GM10847 (cell line): Measurements from ENCODE around the gene LDLRAP1.

Source experiments
- POLR2A ChIP-seq: IDR thresholded peaks from 2 replicates; pipeline ENCODE4 v1.6.1; 2011; ENCODE audit not compliant: insufficient read length; ENCODE audit errors: extremely low read depth

LDLRAP1 gene

DNA sequence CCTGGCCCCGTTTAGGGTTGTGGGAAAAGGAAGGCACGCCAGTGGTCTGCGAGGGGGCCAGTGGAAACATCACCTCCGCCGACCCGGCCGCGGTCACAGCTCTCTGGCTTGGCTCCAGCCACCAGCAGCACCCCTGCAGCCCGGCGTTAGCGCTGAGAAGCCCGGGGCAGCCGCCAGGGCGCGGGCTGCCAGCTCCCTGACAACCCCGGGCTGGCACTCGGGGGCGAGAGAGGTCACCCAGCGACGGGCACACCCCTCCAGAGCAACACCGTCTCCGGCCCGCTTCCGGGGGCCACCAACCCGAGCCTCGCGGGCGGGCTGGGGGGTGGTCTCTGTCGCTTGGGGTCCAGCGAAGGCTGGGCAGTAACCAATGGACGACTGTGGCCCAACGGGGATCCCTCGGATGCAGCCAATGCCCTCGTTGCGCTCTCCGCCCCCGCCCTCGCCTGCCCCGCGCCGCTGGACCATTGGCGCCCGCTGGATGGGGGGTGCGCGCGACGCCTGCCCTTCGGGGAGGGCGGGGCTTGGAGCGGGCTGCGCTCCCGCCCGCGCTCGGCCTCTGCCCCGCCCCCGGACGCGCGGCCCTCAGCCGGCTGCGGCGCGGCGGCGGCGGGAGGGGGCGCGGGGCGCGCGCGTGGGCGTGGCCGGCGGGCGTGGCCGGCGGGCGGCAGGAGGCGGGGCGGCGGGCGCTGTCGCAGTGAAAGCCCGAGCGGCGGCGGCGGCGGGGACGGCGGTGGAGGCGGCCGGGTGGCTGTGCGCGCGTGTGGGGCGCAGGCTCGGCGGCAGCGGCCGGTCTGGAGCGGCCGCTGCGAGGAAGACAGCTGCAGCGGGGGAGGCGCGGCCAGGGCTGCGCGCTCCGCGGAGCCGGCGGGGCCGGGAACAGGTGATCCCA is 72.9 kb downstream of the LDLRAP1 start, which contains the start of gene MAN1C1:
MAN1C1 (plus strand) TSS at position 697 of the 892 bp plus-strand sequence. CDS start 1,007 bp downstream, outside the sequence.
- peak; percentile 7 for TF ChIP-seq POLR2A

GRCh38 chr1:25616987-25617624 is 73.7 kb downstream of the LDLRAP1 start:
- no peak for TF ChIP-seq POLR2A

- TF ChIP-seq POLR2A, result no peak
These were observed 74.4 kb downstream of the LDLRAP1 start for GRCh38 chr1:25617625-25618432.

GRCh38 chr1:25618433-25618808 is 75.0 kb downstream of the LDLRAP1 start:
- TF ChIP-seq POLR2A, result no peak
